ENCODE data around the gene DPYSL5. TPM values are rescaled to one million over a fixed set of nuclear protein-coding genes. Genes with fewer than 3 reads are reported as not detected.

DPYSL5 gene
- total and polyA plus RNA-seq, 2 of the 13 experiments (the other 11 are each of a cell fraction or from before 2014, with no cell fraction given), result 0.15 TPM; not detected in 1

- intact Hi-C loops (cut with micrococcal nuclease; ENCODE audit: unreplicated experiment), result no loop called here
- no peak for FAIRE-seq
- peaks cover 2 to 67% of the 10 kb centered on the region in 2 experiments; a peak in 4 of 5 replicates for H3K27me3 ChIP-seq (ENCODE audit: control insufficient read depth in 1 of 2, insufficient read depth in 2 of 2, low read length in 2 of 2)
These were observed 36.6 kb downstream of the DPYSL5 start for GRCh38 chr2:26884486-26884885.

More at GRCh38 chr2:26884486-26884885, 36.6 kb downstream of the DPYSL5 start:
- Histone ChIP-seq H3K27ac (ENCODE audit: extremely low read length, insufficient read depth, low read length) (no peak overlapping the region), H2AFZ (ENCODE audit: low read length) (no peak overlapping the region), H3K4me1 (ENCODE audit: insufficient read depth, low read length) (peaks cover 13% of the 10 kb centered on the region; the same call in 1 of the 2 replicates), H3K4me3 (replicated peaks in 1 of 3; ENCODE audit: insufficient read depth in 1 of 3, low read depth in 2 of 3, low read length in 3 of 3) (no peak overlapping the region), H3K79me2 (ENCODE audit: insufficient read depth, low read length) (no peaks in the 10 kb centered on the region), H3K9ac (ENCODE audit: insufficient read depth, low read depth, low read length) (no peak overlapping the region), H3K9me3 (ENCODE audit: low read length) (no peaks in the 10 kb centered on the region), H3K4me2 (ENCODE audit: low read depth, low read length) (no peak overlapping the region), H3K36me3 (replicated peaks in 1 of 2; ENCODE audit: control insufficient read depth in 1 of 2, insufficient read depth in 2 of 2, low read length in 2 of 2) (no peaks in the 10 kb centered on the region), H4K20me1 (ENCODE audit: insufficient read depth, low read length) (no peaks in the 10 kb centered on the region)
- no peak for TF ChIP-seq GPN1 (CRISPR knock-in tag; IDR thresholded peaks at IDR 0.05; ENCODE audit: borderline replicate concordance)
- no peak for TF ChIP-seq SMARCC2 (IDR thresholded peaks at IDR 0.05)
- TF ChIP-seq ZNF704 (CRISPR knock-in tag; IDR thresholded peaks at IDR 0.05; ENCODE audit: borderline replicate concordance), result no peak
- TF ChIP-seq MLXIP (CRISPR knock-in tag; IDR thresholded peaks at IDR 0.05; ENCODE audit: borderline replicate concordance), result no peak
- TF ChIP-seq ZBTB1 (CRISPR knock-in tag; IDR thresholded peaks at IDR 0.05; ENCODE audit: borderline replicate concordance), result no peak
- no peak for TF ChIP-seq HNRNPL (IDR thresholded peaks at IDR 0.05; ENCODE audit: low read depth, low read length)
- TF ChIP-seq ZSCAN5A (CRISPR knock-in tag; IDR thresholded peaks at IDR 0.05; ENCODE audit: borderline replicate concordance), result no peak
- TF ChIP-seq DPF2 (CRISPR knock-in tag; IDR thresholded peaks at IDR 0.05; ENCODE audit: borderline replicate concordance, low read depth), result no peak
- TF ChIP-seq TCF7 (IDR thresholded peaks at IDR 0.05; ENCODE audit: low read depth), result no peak
- no peak for TF ChIP-seq JARID2 (CRISPR knock-in tag; IDR thresholded peaks at IDR 0.05; ENCODE audit: insufficient replicate concordance)
- TF ChIP-seq ZNF142 (CRISPR knock-in tag; IDR thresholded peaks at IDR 0.05), result no peak
- no peak for TF ChIP-seq SMAD1 (CRISPR knock-in tag; IDR thresholded peaks at IDR 0.05; ENCODE audit: borderline replicate concordance, low read depth)
- no peak for TF ChIP-seq ZNF660 (CRISPR knock-in tag; IDR thresholded peaks at IDR 0.05; ENCODE audit: borderline replicate concordance, low read depth)
- ATAC-seq (no peak), DNase-seq (ENCODE audit: low spot score) (no peak)
- 16% methylated on average over 3 of the region's 3 CpGs for WGBS (ENCODE audit: low lambda C conversion rate)
- in situ Hi-C loops (cut with HindIII; ENCODE audit: extremely low pct_ligation_motif_present, low pct_unique_long_range_greater_than_20kb), result no loop called here
- ChIA-PET POLR2A (no interaction called here), CTCF (ENCODE audit: low intra/inter-chr PET ratio, low total read pairs) (no interaction called here)
- no TSS peak for BruUV-seq (replicated peaks)

Data from HepG2 (cell line).